ENCODE measurements around the gene RBM47. TPM values are rescaled to one million over a fixed set of nuclear protein-coding genes. Genes with fewer than 3 reads are reported as not detected.

RBM47 gene
- total and polyA plus RNA-seq, 7 experiments from 2014 or later = 0.17 to 47.2 (median 1.9) TPM

DNA sequence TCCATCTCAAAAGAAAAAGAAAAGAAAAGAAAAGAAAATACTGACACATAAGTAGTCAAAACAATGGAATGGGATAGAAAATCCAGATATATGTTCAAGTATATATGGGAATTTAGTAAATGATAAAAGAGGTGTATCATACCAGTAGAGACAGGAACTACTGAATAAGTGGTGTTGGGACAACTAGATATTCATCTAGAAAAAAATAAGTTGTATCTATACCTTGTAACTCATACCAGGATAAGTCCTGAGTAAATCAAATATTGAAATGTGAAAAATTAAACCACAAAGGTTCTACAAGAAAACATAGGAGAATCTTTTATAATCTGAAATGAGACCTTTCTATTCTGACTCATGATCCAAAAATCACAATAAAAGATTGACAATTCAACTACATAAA, 58.5 kb downstream of the RBM47 start:
- Histone ChIP-seq H3K4me1 (ENCODE audit: control insufficient read depth in 2 of 2, insufficient read depth in 2 of 2, low read length in 2 of 2) (no peaks in the 10 kb centered on the region), H3K27me3 (ENCODE audit: control insufficient read depth in 2 of 2, insufficient read depth in 2 of 2, low read length in 2 of 2) (no peaks in the 10 kb centered on the region), H3K9me3 (ENCODE audit: control insufficient read depth in 2 of 3, low read length in 3 of 3) (no peaks in the 10 kb centered on the region), H3K36me3 (ENCODE audit: control insufficient read depth in 2 of 3, insufficient read depth in 3 of 3, low read length in 3 of 3) (no peaks in the 10 kb centered on the region), H3K4me3 (ENCODE audit: low read length) (no peak overlapping the region), H3K27ac (ENCODE audit: low read depth, low read length) (no peak overlapping the region)
- DNase-seq (no peak), ATAC-seq (no peak)
- POLR2A ChIA-PET = no interaction called here
- Mint-ChIP-seq H3K36me3 (no peaks in the 10 kb centered on the region), H3K27ac (peak overlapping the region in 1 of 9 donors; percentile 51), H3K4me1 (peaks cover 2 to 14% (median 8%) of the 10 kb centered on the region in 7 donors), H3K4me3 (no peak overlapping the region), H3K9me3 (peaks cover 0 to 1% (median 0%) of the 10 kb centered on the region in 11 donors), H3K27me3 (peaks cover 0 to 6% (median 4%) of the 10 kb centered on the region in 5 donors)
- intact Hi-C loops (cut with micrococcal nuclease) = no loop called here
- CTCF ChIA-PET = no interaction called here

DNA sequence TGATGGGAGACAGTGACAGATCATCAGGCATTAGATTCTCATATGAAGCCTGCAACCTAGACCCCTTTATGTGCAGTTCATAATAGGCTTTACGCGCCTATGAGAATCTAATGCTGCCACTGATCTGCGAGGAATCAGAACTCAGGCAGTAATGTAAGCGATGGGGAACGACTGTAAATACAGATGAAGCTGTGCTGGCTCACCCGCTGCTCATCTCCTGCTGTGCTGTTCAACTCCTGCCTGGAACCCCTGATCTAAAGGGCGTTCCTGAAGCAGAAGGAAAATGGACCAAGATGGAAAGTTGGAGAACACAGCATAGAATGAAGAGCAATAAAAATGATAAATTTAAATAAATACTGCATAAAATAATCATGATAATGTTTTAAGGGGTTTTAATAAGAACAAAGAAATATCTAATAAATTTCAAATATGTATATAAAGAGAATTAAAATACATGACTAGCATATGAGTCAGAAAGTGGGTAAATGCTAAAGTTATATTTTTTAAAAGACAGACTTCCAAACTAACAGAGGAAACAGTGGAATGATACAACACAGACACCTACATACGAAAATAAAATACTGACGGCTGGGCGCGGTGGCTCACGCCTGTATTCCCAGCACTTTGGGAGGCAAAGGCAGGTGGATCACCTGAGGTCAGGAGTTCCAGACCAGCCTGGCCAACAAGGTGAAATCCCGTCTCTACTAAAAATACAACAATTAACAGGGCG, 59.2 kb downstream of the RBM47 start:
- ATAC-seq (no peak), DNase-seq (no peak)
- H3K27me3 ChIP-seq (ENCODE audit: control insufficient read depth in 2 of 2, insufficient read depth in 2 of 2, low read length in 2 of 2) = no peaks in the 10 kb centered on the region
- Mint-ChIP-seq H3K27me3 (peaks cover 0 to 6% (median 4%) of the 10 kb centered on the region in 5 donors), H3K4me1 (peaks cover 2 to 11% (median 6%) of the 10 kb centered on the region in 7 donors), H3K27ac (no peak overlapping the region), H3K36me3 (no peaks in the 10 kb centered on the region), H3K9me3 (peaks cover 0 to 1% (median 0%) of the 10 kb centered on the region in 11 donors), H3K4me3 (no peak overlapping the region)
- intact Hi-C loops (cut with micrococcal nuclease) = no loop called here
- H3K9me3 ChIP-seq (ENCODE audit: control insufficient read depth in 2 of 3, low read length in 3 of 3) = no peaks in the 10 kb centered on the region
- ChIA-PET POLR2A (no interaction called here), CTCF (no interaction called here)
- no peak overlapping the region for H3K27ac ChIP-seq (ENCODE audit: low read depth, low read length)
- no peak overlapping the region for H3K4me3 ChIP-seq (ENCODE audit: low read length)
- H3K4me1 ChIP-seq (ENCODE audit: control insufficient read depth in 2 of 2, insufficient read depth in 2 of 2, low read length in 2 of 2) = no peaks in the 10 kb centered on the region
- H3K36me3 ChIP-seq (ENCODE audit: control insufficient read depth in 2 of 3, insufficient read depth in 3 of 3, low read length in 3 of 3) = no peaks in the 10 kb centered on the region

DNA sequence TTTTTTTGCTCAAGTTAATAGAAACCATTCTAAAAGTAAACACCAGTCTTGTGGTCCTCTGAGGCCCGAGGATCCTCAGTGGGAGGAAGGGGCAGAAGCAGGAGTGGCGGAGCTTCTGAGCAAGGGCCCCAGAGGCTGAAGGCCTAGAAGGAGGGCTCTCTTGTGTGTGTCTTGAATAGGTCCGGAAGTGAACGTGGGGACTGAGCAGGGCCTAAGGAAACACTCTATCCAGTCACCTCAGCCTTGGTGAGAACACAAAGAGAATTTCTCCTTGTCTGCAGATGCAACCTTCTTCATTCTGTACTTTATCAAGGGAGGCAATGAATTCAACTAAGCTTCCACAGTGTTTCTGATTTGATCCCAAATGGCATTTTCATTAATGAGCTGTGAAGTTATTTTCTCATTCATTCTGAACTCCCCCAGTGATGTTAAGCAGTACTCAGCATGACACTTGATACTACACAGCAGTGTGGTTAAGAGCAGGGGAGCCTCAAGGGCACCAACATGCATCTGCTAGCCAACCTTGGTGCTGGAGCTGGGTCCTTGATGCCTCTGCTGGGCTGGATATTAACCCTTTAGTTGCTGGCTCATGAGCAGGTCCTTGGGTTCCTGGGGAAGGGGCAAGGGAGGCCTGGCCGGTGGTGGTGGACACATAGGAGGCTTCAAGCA, 64.7 kb downstream of the RBM47 start:
- H3K36me3 ChIP-seq (ENCODE audit: control insufficient read depth in 2 of 3, insufficient read depth in 3 of 3, low read length in 3 of 3) = no peaks in the 10 kb centered on the region
- no peak for ATAC-seq

DNA sequence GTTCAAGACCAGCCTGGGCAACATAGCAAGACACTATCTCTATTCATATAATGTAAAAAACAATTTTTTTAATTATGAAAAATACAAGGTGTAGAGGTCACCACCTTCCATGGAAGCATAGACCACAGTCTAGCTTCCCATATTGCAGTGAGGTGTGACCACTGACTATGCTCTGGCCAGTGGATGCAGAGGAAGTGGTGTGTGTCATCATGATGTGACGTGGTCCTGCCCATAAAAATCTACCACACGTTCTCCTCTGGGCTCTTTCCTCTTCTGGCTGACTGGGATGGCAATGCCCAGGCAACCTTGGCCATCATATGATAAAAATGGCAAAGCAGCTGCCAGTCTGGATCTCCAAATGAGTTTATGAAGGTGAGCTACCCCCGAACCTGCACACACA, 65.7 kb downstream of the RBM47 start:
- Mint-ChIP-seq H3K4me1 (peaks cover 0 to 13% (median 0%) of the 10 kb centered on the region in 7 donors), H3K27me3 (peaks cover 0 to 3% (median 0%) of the 10 kb centered on the region in 5 donors), H3K27ac (no peak overlapping the region), H3K9me3 (peaks cover 0 to 3% (median 0%) of the 10 kb centered on the region in 11 donors), H3K4me3 (no peak overlapping the region), H3K36me3 (no peaks in the 10 kb centered on the region)
- DNase-seq = no peak
- POLR2A ChIA-PET = no interaction called here
- intact Hi-C loops (cut with micrococcal nuclease) = no loop called here
- no peaks in the 10 kb centered on the region for H3K36me3 ChIP-seq (ENCODE audit: control insufficient read depth in 2 of 3, insufficient read depth in 3 of 3, low read length in 3 of 3)
- H3K4me3 ChIP-seq (ENCODE audit: low read length) = no peak overlapping the region
- no peaks in the 10 kb centered on the region for H3K27me3 ChIP-seq (ENCODE audit: control insufficient read depth in 2 of 2, insufficient read depth in 2 of 2, low read length in 2 of 2)
- no peak overlapping the region for H3K27ac ChIP-seq (ENCODE audit: low read depth, low read length)
- peak; percentile 77 for ATAC-seq
- CTCF ChIA-PET = interaction anchor here (1.0 kb wide), 1 partner anchor 10 kb away, joined by 3 read pairs; no protein-coding TSS in a partner anchor
- H3K9me3 ChIP-seq (ENCODE audit: control insufficient read depth in 2 of 3, low read length in 3 of 3) = no peaks in the 10 kb centered on the region
- H3K4me1 ChIP-seq (ENCODE audit: control insufficient read depth in 2 of 2, insufficient read depth in 2 of 2, low read length in 2 of 2) = no peaks in the 10 kb centered on the region

More for the DNA sequence above, 64.7 kb downstream of the RBM47 start:
- Histone ChIP-seq H3K27ac (ENCODE audit: low read depth, low read length) (no peak overlapping the region), H3K4me1 (ENCODE audit: control insufficient read depth in 2 of 2, insufficient read depth in 2 of 2, low read length in 2 of 2) (no peaks in the 10 kb centered on the region), H3K27me3 (ENCODE audit: control insufficient read depth in 2 of 2, insufficient read depth in 2 of 2, low read length in 2 of 2) (no peaks in the 10 kb centered on the region), H3K9me3 (ENCODE audit: control insufficient read depth in 2 of 3, low read length in 3 of 3) (no peaks in the 10 kb centered on the region), H3K4me3 (ENCODE audit: low read length) (no peak overlapping the region)
- H3K27me3 Mint-ChIP-seq = peaks cover 0 to 5% (median 0%) of the 10 kb centered on the region in 5 donors
- peaks cover 0 to 3% (median 0%) of the 10 kb centered on the region in 11 donors for H3K9me3 Mint-ChIP-seq
- H3K4me1 Mint-ChIP-seq = peaks cover 0 to 7% (median 0%) of the 10 kb centered on the region in 7 donors
- H3K4me3 Mint-ChIP-seq = no peak overlapping the region
- intact Hi-C loops (cut with micrococcal nuclease) = no loop called here
- DNase-seq = no peak
- peak overlapping the region in 1 of 9 donors; percentile 7 for H3K27ac Mint-ChIP-seq
- ChIA-PET CTCF (no interaction called here), POLR2A (no interaction called here)
- no peaks in the 10 kb centered on the region for H3K36me3 Mint-ChIP-seq

DNA sequence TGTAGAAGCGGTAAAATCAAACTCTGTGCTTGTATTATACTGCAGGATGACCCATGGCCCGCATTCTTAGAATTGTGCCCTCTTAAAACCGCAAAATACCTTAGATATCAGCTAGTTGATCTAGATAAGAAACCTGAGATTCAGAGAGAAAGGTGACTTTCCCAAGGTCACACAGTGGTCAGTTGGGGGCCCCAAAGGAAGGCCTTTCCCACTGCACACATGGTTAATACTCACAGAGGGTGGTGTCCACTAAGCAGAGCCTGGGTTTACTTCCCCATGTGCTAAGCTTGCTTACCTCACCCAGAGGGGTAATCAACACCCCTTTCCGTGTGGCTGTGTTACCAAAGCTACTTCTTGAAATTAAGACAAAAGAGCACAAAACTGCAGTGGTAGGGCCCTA, 66.3 kb downstream of the RBM47 start:
- Histone ChIP-seq H3K36me3 (ENCODE audit: control insufficient read depth in 2 of 3, insufficient read depth in 3 of 3, low read length in 3 of 3) (no peaks in the 10 kb centered on the region), H3K27ac (ENCODE audit: low read depth, low read length) (no peak overlapping the region), H3K9me3 (ENCODE audit: control insufficient read depth in 2 of 3, low read length in 3 of 3) (no peaks in the 10 kb centered on the region), H3K4me3 (ENCODE audit: low read length) (no peak overlapping the region), H3K4me1 (ENCODE audit: control insufficient read depth in 2 of 2, insufficient read depth in 2 of 2, low read length in 2 of 2) (no peaks in the 10 kb centered on the region), H3K27me3 (ENCODE audit: control insufficient read depth in 2 of 2, insufficient read depth in 2 of 2, low read length in 2 of 2) (no peaks in the 10 kb centered on the region)
- Mint-ChIP-seq H3K9me3 (peaks cover 0 to 3% (median 0%) of the 10 kb centered on the region in 11 donors), H3K4me3 (no peak overlapping the region), H3K27me3 (no peaks in the 10 kb centered on the region), H3K27ac (no peak overlapping the region), H3K36me3 (no peaks in the 10 kb centered on the region), H3K4me1 (peaks cover 0 to 13% (median 0%) of the 10 kb centered on the region in 7 donors)
- no peak for DNase-seq
- ChIA-PET CTCF (interaction anchor here (1.0 kb wide), 1 partner anchor 10 kb away, joined by 3 read pairs; no protein-coding TSS in a partner anchor), POLR2A (no interaction called here)
- intact Hi-C loops (cut with micrococcal nuclease) = no loop called here
- ATAC-seq = peak; percentile 75

DNA sequence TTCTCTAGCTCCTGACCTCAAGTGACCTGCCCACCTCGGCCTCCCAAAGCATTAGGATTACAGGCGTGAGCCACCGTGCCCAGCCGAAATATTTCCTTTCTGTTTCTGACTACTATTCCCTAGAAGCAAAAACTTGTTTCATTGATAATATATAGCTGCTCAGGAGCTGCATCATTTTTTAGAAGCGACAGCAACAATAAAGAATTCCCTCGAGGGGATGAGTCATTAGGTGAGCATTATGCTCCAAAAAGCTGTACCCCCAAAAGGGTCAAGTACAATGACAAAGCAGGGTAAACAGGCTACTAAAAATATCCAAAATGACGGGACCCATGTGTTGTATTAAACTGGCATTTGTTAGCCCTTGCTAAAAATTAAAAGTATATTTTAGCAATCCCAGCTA, 67.0 kb downstream of the RBM47 start:
- no peak for DNase-seq
- CTCF ChIA-PET = no interaction called here
- no peaks in the 10 kb centered on the region for H3K27me3 Mint-ChIP-seq
- Histone ChIP-seq H3K27ac (ENCODE audit: low read depth, low read length) (no peak overlapping the region), H3K4me1 (ENCODE audit: control insufficient read depth in 2 of 2, insufficient read depth in 2 of 2, low read length in 2 of 2) (no peaks in the 10 kb centered on the region), H3K36me3 (ENCODE audit: control insufficient read depth in 2 of 3, insufficient read depth in 3 of 3, low read length in 3 of 3) (no peaks in the 10 kb centered on the region), H3K4me3 (ENCODE audit: low read length) (no peak overlapping the region), H3K27me3 (ENCODE audit: control insufficient read depth in 2 of 2, insufficient read depth in 2 of 2, low read length in 2 of 2) (no peaks in the 10 kb centered on the region), H3K9me3 (ENCODE audit: control insufficient read depth in 2 of 3, low read length in 3 of 3) (no peaks in the 10 kb centered on the region)
- no peak overlapping the region for H3K27ac Mint-ChIP-seq
- H3K4me3 Mint-ChIP-seq = no peak overlapping the region
- POLR2A ChIA-PET = no interaction called here
- H3K36me3 Mint-ChIP-seq = no peaks in the 10 kb centered on the region
- peaks cover 0 to 3% (median 0%) of the 10 kb centered on the region in 11 donors for H3K9me3 Mint-ChIP-seq
- no peak for ATAC-seq
- intact Hi-C loops (cut with micrococcal nuclease) = no loop called here
- H3K4me1 Mint-ChIP-seq = peaks cover 0 to 13% (median 0%) of the 10 kb centered on the region in 7 donors

Data from naive thymus-derived CD4-positive, alpha-beta T cell (primary cell).